ENCODE results near the gene EIPR1. TPM values are rescaled to one million over a fixed set of nuclear protein-coding genes. Genes with fewer than 3 reads are reported as not detected.

EIPR1 gene
- total and polyA plus RNA-seq, 2 donors from 2014 or later, result 28.2 to 37.8 TPM

- Histone ChIP-seq H3K4me1 (ENCODE audit: control insufficient read depth in 2 of 3, insufficient read depth in 2 of 3, low read depth in 1 of 3, low read length in 3 of 3) (peaks cover 0 to 15% (median 11%) of the 10 kb centered on the region in 3 donors), H3K27ac (ENCODE audit: low read depth in 2 of 2, low read length in 2 of 2) (no peak overlapping the region), H3K27me3 (ENCODE audit: control insufficient read depth, insufficient read depth, low read length) (no peaks in the 10 kb centered on the region), H3K36me3 (ENCODE audit: control insufficient read depth in 2 of 3, insufficient read depth in 3 of 3, low read length in 3 of 3) (peaks cover 0 to 6% (median 5%) of the 10 kb centered on the region in 3 donors), H3K4me3 (ENCODE audit: low read length in 3 of 3) (no peak overlapping the region), H3K9me3 (ENCODE audit: control insufficient read depth in 2 of 3, insufficient read depth in 1 of 3, low read length in 3 of 3) (peaks cover 0 to 18% (median 0%) of the 10 kb centered on the region in 3 donors), H3K9ac (ENCODE audit: low read length in 3 of 3) (no peak overlapping the region)
- intact Hi-C loops (cut with DNase I), result no loop called here
- TF ChIP-seq CTCF (IDR thresholded peaks at IDR 0.05; ENCODE audit: borderline replicate concordance, extremely low read depth, insufficient read depth), result no peak
- FAIRE-seq (no peak), DNase-seq (no peak)
Measured at GRCh38 chr2:3398857-3399256, 21.2 kb upstream of the EIPR1 start.

- FAIRE-seq, result no peak
- Histone ChIP-seq H3K9me3 (ENCODE audit: control insufficient read depth in 2 of 3, insufficient read depth in 1 of 3, low read length in 3 of 3) (peaks cover 0 to 18% (median 0%) of the 10 kb centered on the region in 3 donors), H3K4me1 (ENCODE audit: control insufficient read depth in 2 of 3, insufficient read depth in 2 of 3, low read depth in 1 of 3, low read length in 3 of 3) (peaks cover 0 to 15% (median 11%) of the 10 kb centered on the region in 3 donors), H3K36me3 (ENCODE audit: control insufficient read depth in 2 of 3, insufficient read depth in 3 of 3, low read length in 3 of 3) (peaks cover 0 to 7% (median 6%) of the 10 kb centered on the region in 3 donors), H3K27me3 (ENCODE audit: control insufficient read depth, insufficient read depth, low read length) (no peaks in the 10 kb centered on the region), H3K9ac (ENCODE audit: low read length in 3 of 3) (no peak overlapping the region), H3K27ac (ENCODE audit: low read depth in 2 of 2, low read length in 2 of 2) (no peak overlapping the region), H3K4me3 (ENCODE audit: low read length in 3 of 3) (no peak overlapping the region)
- DNase-seq, result no peak
- intact Hi-C loops (cut with DNase I), result no loop called here
- no peak for TF ChIP-seq CTCF (IDR thresholded peaks at IDR 0.05; ENCODE audit: borderline replicate concordance, extremely low read depth, insufficient read depth)
Measured at GRCh38 chr2:3396920-3397559, 19.4 kb upstream of the EIPR1 start.

- H3K36me3 ChIP-seq (ENCODE audit: control insufficient read depth in 2 of 3, insufficient read depth in 3 of 3, low read length in 3 of 3), result peaks cover 8 to 35% (median 11%) of the 10 kb centered on the region in 3 donors
- no peak for TF ChIP-seq CTCF (IDR thresholded peaks at IDR 0.05; ENCODE audit: borderline replicate concordance, extremely low read depth, insufficient read depth)
- H3K4me1 ChIP-seq (ENCODE audit: control insufficient read depth in 2 of 3, insufficient read depth in 2 of 3, low read depth in 1 of 3, low read length in 3 of 3), result no peaks in the 10 kb centered on the region
- H3K9me3 ChIP-seq (ENCODE audit: control insufficient read depth in 2 of 3, insufficient read depth in 1 of 3, low read length in 3 of 3), result peaks cover 0 to 17% (median 0%) of the 10 kb centered on the region in 3 donors
- no peak overlapping the region for H3K27ac ChIP-seq (ENCODE audit: low read depth in 2 of 2, low read length in 2 of 2)
- DNase-seq (no peak), FAIRE-seq (no peak)
- no peaks in the 10 kb centered on the region for H3K27me3 ChIP-seq (ENCODE audit: control insufficient read depth, insufficient read depth, low read length)
- intact Hi-C loops (cut with DNase I), result no loop called here
- no peak overlapping the region for H3K9ac ChIP-seq (ENCODE audit: low read length in 3 of 3)
- no peak overlapping the region for H3K4me3 ChIP-seq (ENCODE audit: low read length in 3 of 3)
Measured at GRCh38 chr2:3392216-3392615, 14.6 kb upstream of the EIPR1 start.

Data from kidney (tissue), 14 donors.